HuH-7 (cell line): ENCODE measurements around the gene MYMX.
"Not testable (repeated sequence)": the region's sequence is repeated elsewhere in the genome, so short reads cannot be mapped to it uniquely, and the experiment has no call there.

Source experiments
- DNase-seq: peaks from one replicate; pipeline ENCODE4 v3.0.0; 2011; ENCODE audit warnings: low spot score

MYMX gene

DNA sequence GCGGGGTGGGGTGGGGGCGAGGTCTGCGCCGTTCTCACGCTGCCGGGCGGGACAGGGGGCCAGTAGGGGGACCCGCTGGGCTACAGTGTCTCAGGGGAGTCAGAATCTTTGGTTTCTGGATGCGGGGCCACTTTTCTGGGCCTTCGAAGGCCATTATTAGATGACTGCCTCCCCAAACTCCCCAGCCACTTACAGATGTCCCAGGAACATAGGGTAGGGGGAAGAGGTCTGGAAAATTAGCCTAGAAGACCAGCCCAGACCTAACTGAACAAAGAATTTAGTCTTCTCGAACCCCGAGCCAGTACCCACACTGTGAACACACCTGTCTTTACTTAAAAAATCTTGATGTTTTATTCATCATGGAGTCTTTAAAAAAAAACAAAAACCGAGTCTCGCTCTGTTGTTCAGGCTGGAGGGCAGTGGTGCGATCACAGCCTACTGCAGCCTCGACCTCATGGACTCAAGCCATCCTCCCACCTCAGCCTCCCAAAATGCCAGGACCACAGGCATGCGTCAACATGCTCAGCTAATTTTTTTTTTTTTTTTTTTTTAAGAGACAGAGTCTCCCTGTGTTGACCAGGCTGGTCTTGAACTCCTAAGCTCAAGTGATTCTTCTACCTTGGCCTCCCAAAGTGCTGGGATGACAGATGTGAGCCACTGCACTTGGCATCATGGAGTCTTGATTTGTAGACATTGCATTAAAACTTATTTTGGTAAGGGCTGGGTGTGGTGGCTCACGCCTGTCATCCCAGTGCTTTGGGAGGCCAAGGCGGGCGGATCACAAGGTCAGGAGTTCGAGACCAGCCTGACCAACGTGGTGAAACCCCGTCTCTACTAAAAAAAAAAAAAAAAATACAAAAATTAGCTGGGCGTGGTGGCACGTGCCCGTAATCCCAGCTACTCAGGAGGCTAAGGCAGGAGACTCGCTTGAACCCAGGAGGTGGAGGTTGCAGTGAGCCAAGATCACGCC is 3.4 kb downstream of the MYMX start:
- DNase-seq = no peak

DNA sequence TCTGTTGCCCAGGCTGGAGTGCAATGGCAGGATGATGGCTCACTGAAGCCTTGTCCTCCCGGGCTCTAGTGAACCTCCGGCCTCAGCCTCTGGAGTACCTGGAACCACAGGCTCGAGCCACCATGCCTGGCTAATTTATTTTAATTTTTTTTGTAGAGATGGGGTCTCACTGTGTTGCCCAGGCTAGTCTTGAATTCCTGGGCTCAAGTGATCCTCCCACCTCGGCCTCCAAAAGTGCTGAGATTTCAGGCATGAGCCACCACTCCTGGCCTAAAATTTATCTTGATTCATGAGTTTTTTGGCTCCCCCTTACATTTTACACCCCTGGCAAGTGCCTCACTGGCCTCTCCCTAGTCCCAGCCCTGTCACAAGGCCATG is 4.2 kb downstream of the MYMX start:
- no peak for DNase-seq

DNA sequence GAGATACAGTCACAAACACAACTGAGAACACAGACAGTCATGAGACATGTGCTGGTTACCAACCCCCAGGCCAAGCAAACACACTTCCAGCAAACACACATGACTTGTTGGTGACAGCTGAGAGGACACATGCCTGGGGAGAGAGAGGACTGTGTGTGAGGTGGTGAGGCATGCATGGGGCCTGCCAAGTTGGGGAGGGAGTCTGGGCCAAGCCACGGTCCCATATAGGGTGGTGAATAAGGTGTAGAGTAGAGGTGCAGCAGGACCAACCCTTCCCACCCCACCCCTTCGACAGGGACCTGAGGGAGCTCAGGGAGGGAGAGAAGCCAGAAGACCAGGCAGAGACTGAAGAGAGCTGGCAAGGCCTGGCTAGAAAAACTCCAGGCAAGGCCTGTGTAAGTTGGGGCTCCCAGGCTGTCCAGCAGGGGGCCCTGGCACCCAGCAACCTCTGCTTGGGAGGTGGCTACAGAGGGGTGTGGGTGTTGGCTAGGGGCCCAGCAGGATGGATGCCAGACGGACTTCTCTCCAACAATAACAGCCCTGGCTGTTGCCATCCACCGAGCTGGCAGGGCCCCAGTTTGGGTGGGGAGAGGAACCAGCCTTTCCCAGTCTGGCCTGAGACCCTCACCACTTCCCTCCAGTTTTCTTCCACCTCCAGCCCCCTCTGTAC is 4.7 kb downstream of the MYMX start:
- peak; percentile 78 for DNase-seq

DNA sequence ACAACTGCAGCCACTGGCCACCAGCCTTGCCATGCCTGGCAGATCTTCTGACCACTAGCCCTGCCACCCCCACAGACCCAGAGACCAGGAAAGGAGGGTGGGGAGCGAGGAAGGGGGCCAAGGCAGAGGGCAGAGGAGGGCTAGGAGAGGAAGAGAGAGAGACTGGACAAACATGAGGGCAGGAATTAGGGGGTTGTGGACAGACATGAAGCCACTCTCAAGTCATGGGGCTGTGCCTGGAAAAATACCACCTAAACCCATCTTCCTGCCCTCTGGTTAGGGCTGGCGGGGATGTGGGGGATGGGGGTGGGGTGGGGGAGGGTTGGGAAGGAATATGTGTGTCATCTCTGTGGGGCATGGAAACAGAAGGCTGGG is 5.2 kb downstream of the MYMX start:
- no peak for DNase-seq

DNA sequence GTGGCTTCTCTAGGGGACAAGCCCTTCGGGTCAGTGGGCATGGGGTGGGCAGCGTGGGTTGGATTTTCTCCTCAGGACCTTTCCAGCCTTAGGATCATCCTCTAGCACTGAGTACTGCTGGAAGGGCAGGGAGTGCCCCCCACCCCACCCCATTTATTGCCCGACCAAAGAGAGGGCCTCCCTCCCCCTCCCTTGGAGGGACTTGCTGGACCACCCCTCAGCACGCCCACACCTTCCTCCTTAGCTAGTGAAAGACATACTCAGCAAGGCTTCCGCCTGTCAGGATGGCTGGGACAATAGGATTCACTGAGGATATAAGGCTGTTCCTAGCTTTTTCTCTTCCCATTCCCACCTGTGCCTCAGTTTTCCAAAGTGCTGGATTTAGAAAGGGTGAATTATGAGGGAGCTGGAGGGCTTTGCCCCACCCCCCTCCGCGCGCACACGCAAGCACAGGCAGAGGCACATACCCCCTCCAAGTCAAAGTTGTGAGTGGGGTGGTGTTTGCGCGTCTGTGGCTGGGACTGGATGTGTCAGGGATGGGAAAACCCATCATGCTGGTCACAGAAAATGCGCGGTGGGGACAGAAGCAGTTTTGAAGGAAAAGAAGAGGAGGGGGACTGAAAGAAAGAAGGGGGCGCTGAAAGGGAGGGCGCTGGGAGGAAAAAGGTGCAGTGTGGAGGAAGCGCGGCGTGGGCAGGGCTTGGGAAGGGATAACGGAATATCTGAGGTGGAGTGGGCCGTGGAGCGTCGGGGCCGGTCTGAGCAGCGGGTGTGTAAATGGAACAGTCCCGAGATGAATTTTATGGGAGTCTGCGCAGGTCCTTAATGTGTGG is 6.0 kb downstream of the MYMX start:
- no peak for DNase-seq

DNA sequence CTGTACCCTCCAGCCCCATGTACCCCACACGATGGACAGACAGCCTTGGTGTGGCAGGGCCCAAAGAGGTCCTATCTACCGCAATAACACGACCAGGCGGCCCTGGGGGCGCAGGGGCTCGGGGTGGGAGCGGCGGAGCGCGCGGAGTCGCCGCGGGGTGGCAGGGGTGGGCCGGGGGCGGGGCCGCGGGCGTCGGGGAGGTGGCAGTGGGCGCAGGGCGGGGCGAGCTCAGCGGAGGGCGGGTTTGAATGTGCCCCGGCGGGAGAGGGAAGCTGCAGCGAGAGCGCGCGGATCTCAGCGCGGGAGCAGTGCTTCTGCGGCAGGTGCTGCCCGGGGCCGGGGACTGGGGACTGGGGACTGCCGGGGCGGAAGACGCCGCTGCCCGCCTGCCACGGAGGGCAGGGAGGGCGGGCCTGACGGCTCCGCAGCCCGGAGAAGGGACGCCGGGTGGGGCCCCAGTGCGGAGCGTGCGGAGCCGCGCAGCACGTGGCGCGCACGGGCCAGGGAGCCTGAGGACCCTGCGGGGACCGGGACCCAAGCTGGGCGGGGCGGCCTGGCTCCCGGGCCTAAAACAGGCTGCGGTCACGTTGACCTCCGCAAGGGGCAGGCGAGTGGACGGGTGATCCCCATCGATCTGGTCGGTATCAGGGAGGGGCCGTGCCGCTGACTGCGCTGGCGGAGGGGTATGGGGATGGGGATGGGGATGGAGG is 6.7 kb downstream of the MYMX start, which contains the start of gene SLC29A1:
TSS of gene SLC29A1 (plus strand) at position 277 of the 710 bp plus-strand sequence. CDS start 3,719 bp downstream, outside the sequence.
- peak; percentile 84 for DNase-seq

DNA sequence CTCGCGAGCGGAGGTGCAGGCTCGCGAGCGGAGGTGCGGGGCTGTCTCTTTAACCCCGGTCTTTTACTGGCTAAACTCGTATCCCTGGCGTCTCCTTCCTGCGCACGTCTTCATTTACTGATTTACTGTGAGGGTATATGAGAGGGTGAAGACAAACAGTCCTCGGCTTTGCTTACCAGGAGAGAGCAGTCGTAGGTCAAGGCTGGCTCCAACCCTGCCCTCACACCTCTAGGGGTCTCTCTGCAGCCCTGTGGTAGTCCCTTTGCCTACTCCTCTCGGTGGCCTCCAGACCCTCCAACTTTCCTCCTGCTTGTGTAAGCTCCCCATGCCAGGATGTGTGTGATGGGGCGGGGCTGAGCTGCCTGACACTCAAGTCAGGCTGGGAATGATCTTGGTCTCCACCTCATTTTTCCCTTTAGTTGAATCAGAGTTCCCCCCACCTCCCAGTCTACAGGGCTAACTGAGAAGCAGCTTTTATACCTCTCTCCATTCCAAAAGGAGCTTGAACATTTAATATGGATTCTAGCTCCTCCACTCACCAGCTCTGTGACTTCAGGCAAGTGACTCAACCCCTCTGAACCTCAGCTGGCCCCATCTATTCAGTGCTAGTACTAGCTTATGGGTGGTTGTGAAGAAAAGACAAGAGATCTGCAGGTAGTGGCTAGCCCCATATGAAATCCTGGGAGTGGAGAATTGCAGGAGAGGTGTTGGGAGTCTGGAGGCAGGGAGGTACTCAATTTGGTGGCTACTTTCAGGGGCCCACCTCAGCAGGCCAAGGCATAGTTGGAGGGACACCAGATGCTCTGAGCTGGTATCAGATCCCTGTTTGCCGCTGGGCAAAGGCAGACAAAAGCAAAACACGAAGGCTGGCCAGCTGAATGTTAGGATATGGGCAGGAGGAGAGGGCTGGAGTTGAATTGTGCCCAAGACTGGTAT is 7.6 kb downstream of the MYMX start:
- DNase-seq = no peak

DNA sequence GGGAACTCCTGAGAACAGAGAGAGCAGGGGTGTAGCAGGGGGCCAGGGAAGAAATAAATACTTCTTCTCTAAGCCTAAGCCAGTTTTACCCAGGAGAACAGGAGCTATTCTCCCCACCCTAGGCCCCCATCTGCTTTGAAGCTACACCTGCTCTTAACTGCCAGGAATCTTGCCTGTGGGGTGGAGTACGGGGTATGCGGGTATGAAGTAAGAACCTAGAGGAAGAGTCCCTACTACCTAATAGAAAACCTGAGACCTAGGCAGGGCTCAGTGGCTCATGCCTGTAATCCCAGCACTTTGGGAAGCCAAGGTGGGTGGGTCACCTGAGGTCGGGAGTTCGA is 8.2 kb downstream of the MYMX start:
- DNase-seq = no peak

DNA sequence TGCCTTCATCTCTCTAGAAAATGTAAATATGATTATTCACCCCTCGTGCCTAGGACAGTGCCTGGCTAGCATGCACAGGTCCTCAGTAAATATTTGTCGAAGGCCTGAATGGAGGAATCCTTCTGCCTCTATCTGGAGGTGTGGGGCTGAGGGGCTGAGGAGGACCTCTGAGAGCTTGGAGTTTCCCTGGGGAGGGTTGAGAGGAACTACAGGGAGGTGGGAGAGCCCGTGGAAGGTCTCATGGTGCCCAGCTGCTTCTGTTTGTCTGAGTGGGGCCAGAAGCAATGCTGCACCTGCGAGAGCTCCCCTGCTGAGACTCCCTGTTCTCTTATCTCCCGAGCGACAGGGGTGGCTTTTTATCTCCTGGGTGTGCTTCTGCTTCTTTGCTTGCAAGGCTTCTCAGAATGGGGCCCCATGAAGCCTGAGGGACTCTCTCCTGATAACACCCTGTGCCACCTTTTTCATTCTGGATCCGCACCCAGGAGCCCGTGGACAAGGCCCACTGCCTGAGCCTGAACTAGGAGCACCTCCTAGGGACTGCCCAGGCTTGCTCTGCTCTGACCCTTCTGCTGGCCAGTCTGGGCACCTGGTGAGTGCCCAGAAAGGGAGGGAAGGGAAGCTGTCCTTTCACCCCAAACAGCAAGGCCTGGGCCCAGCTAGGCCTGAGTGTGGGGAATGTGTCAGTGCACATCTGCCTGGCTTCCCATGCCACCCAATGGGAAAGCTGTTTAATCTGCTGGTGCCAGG is 9.0 kb downstream of the MYMX start:
- DNase-seq = no peak

DNA sequence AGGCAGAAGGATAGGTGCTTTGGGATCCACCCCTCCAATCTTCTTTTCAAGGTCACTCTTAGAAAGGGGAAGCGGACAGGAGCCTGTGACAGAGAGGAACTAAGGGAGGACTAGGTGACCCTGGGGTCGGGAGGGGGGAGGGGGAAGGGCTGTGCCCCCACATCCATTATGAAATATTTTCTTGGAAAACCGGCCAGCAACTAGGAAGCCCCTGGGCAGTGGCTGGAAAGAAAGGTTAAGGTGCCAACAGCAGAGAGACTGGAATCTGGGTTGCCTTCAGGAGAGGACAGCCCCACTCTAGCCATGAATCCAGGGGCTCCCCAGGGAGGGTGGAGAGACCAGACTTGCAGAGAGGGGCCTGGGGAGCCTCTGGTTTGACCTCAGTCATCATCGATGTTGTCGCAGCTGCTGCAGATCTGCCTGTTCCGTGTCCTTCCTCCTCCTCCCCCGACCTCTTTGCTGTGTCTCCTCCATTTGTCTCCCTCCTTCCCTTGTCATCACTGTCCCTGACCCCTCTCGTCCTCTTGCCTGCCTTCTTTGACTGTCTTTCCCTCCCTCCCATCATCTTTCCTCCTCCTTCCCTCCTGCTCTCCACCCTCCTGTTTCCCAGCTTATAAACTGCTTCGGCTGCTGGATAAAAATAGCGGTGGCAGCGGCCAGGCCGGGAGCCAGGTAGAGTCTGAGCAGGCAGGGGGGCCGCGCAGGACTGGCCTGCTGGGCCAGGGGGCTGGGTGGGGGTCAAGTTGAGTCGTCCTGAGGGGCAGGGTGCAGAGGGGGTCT is 9.8 kb downstream of the MYMX start:
- no peak for DNase-seq

DNA sequence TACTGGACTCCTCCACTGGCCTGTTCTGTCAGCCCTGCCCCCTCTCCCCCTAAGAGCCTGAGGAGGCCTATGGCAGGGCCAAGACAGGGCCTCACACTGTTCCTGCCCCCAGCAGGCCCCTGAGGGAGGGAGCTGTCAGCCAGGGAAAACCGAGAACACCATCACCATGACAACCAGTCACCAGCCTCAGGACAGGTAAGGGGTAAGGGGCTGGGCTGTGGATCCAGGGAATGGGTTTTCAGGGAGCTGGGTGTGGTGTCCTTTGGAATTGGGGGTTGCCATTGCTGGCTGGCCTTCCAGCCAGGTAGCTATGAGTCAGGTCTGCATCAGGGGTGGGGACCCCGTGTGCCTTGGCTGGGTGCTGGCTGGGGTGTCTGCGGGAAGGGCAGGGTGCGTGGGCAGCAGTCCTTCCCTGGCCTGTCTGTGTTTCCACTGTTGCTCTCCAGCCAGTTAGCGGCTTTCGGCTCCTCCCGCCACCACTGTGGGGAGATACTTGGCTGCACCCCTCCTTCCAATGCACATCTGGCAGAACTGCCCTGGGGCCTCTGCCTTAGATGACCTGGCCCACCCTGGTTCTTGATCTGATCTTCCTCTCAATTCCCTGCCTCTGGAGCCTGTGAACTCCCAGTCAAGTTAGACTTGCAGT is 10.5 kb downstream of the MYMX start:
- no peak for DNase-seq

DNA sequence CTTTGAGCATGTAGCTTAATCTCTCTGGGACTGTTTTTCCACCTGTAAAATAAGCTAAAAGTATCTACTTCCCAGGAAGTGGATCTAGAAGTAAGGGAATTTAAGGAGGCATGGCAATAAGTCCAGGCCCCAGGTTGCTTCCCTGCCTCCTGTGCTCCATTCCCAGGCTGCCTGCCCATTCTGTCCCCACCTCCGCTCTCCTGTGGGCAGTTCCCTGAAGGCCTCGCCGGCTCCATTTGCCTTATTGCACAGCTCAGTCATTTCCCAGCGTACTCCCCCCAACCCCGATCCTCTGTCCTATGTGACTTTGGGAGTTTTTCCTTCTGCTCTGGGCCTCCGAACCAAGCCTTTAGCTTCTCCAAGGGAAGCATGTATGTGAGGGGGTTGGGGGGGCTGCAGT is 11.3 kb downstream of the MYMX start:
- DNase-seq = no peak

DNA sequence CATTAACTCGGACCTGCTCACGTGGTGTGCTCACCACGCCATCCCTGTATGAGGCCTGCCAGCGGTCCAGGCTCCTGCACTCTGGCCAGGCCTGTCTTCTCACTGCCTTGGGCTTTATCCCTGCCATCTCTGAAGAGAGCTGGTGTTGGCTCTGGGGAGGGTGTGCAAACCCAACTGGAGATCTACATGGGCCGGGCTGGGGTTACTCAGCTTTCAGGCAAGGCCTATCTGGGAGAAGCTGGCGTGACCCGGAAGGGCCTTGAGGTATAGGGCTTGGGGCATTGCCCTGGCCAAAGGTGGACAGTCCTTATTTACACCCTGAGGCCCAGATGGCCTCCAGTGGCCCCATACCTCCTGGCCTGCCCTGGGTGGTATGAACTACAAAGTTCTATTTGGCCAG is 11.7 kb downstream of the MYMX start:
- DNase-seq = no peak

DNA sequence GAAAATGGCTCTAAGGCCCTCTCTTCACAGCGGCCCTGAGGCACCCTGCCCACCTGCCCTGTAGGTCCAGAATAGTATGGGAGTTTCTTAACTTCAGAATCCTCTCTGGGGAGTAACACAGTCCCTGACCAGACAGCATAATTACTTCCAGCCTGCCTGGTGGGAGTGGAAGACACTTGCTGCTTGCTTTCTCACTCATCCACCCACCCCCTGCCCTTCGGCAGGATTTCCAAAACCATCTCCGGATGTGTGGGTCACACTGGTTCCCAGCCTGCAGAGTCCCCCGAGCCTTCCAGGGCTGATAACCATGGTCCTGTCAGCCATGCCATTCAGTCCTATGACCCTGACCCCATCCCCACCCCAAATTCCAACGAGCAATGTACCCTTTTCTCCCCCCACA is 12.1 kb downstream of the MYMX start:
- DNase-seq = no peak

DNA sequence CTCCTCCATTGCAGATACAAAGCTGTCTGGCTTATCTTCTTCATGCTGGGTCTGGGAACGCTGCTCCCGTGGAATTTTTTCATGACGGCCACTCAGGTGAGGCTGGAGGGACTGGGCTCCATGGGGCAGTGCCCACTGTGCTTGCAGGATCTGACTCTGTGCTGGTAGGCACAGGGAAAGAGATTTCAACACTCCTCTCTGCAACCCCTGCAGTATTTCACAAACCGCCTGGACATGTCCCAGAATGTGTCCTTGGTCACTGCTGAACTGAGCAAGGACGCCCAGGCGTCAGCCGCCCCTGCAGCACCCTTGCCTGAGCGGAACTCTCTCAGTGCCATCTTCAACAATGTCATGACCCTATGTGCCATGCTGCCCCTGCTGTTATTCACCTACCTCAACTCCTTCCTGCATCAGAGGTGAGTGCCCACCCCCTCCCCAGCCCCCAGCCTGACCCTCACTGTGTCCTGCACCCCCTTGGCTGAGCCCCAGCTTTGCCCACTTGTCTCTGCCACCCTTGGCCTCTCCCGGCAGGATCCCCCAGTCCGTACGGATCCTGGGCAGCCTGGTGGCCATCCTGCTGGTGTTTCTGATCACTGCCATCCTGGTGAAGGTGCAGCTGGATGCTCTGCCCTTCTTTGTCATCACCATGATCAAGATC is 12.8 kb downstream of the MYMX start:
- no peak for DNase-seq

DNA sequence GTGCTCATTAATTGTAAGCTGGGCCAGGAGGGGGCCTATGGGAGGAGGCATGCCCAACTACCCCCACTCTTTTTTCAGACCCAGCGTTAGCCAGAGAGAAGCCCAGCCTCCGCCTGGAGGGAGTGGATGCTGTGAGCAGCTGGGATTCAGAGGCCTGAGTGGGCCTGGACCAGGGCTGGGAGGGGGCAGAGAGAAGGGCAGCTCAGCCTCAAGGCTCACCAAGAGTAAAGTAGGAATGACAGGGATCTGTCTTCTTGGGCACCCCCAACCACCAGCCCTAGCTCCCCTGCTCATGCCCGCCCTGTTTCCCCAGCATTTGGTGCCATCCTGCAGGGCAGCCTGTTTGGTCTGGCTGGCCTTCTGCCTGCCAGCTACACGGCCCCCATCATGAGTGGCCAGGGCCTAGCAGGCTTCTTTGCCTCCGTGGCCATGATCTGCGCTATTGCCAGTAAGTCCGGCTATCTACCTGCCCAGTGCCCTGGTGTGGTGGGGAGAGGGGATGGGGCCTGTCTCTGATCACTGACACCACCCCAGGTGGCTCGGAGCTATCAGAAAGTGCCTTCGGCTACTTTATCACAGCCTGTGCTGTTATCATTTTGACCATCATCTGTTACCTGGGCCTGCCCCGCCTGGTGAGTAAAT is 13.4 kb downstream of the MYMX start:
- no peak for DNase-seq

DNA sequence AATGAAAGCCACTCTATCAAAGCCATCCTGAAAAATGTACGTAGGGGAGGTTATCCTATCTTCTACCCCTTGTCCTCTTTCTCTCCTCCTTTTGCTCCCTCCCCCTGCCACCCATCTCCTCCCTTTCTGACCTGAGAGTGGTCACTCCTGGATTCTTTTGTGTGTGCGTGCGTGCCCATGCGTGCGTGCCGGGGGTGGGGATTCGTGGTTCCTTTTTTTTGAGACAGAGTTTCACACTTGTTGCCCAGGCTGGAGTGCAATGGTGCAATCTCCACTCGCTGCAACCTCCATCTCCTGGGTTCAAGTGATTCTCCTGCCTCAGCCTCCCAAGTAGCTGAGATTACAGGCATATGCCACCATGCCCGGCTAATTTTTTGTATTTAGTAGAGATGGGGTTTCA is 14.7 kb downstream of the MYMX start:
- DNase-seq = not testable (repeated sequence)
